GM15510 (cell line): ENCODE results near the gene CYFIP2.

Experiments
- POLR2A ChIP-seq: IDR thresholded peaks from 3 replicates; pipeline ENCODE4 v1.6.1; 2011; ENCODE audit warnings: borderline replicate concordance; ENCODE audit not compliant: insufficient read length; ENCODE audit errors: extremely low read depth

CYFIP2 gene

DNA sequence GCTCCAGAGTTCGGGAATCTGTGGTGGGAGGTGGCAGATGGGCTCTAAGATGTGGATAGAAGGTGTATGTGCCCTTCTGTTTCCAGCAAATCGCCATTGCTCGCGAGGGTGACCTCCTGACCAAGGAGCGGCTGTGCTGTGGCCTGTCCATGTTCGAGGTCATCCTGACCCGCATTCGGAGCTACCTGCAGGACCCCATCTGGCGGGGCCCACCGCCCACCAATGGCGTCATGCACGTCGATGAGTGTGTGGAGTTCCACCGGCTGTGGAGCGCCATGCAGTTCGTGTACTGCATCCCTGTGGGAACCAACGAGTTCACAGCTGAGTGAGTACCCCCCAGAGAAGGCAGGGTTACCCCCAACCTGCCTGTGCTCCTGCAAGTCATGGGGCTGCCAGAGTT, 123.2 kb downstream of the CYFIP2 start:
- TF ChIP-seq POLR2A, result no peak

DNA sequence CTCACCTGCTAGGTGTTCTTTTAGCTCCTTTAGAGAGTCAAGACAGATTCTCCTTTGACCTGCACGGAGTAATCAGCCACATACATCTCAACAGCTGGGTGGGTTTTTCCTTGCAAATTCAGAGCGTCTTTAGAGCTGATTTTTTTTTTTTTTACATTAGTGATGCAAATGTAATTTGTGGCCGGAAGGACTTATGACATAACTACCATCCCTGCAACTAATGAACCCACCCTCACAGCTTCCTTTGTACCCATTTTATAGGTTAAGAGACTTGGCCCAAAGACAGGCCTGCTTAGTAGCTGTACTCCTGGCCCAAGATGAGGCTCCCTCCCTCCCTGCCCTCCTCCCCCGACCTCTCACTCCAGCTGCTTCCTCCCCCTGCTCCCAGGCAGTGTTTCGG, 124.2 kb downstream of the CYFIP2 start:
- TF ChIP-seq POLR2A, result no peak

GRCh38 chr5:157390551-157391297, 124.8 kb downstream of the CYFIP2 start:
- no peak for TF ChIP-seq POLR2A

- no peak for TF ChIP-seq POLR2A
Measured at GRCh38 chr5:157398305-157398704, 132.4 kb downstream of the CYFIP2 start.

DNA sequence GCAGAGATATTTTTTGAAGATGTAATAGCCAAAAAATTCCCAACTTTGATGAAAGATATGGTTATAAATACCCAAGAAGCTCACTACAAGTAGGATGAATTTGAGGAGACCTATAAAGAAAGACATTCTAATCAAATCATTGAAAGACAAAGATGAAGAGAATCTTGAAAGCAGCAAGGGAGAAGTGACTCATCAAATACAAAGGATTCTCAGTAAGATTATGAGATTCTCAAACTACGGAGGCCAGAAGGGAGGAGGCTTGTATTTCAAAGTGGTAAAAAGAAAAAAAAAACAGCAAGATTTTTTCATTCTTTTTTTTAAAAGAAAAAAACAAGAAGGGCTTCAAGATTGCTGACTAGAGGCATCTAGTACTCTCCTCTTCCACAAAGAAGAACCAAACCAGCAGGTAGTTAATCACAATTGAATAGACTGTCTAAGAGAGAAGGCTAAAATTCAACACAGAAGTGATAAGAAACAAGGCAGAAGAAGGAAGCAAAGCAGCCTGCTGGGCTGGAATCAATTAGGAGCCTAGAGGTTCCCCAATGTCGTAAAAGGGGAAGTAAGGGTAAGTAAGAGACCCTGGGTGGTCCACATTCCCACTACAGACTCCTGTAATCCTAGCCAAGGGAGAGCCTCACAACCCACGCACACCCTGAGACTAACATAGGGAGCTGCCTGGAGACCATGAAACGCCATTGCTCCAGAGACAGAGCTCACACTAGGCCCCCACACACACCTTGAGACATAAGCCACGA, 135.0 kb downstream of the CYFIP2 start:
- TF ChIP-seq POLR2A, result no peak

DNA sequence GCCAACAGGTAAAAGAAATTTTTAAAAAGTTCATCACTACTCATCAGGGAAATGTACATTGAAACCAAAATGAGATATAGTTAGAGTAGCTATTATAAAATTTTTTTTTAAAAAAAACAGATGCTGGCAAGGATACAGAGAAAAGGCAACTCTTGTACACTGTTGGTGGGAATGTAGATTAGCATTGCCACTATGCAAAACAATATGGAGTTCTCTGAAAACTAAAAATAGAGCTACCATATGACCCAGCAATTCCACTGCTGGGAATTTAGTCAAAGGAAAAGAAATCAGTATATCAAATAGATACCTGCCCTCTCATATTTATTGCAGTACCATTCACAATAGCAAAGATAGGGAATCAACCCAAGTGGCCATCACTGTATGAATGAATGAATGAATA, 149.9 kb downstream of the CYFIP2 start:
- no peak for TF ChIP-seq POLR2A

- TF ChIP-seq POLR2A, result no peak
Measured at GRCh38 chr5:157431544-157432200, 165.7 kb downstream of the CYFIP2 start.

DNA sequence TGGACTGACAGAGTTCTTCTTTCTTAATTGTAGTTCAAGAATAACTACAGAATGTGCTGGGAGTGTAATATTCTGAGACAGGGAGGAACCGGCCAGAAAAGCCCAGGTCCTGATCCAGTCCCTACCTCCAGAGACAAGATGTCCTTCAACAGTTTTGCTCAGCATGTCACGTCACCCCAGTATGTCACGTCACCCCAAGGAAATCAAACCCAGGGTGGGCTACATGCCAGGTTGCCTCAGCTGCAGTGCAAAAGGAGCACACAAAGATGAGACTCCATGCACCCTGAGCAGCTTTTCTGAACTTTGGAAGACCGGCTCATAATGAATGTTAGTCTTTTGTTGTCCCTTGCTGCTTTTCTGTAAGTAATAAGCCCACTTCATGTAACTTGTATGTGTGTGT, 168.2 kb downstream of the CYFIP2 start:
- TF ChIP-seq POLR2A, result no peak

- no peak for TF ChIP-seq POLR2A
Measured at GRCh38 chr5:157443041-157443549, 177.2 kb downstream of the CYFIP2 start.

GRCh38 chr5:157444224-157444623, 178.3 kb downstream of the CYFIP2 start:
- TF ChIP-seq POLR2A, result no peak
